ENCODE data around the gene DDX10.

GRCh38 chr11:108970221-108970991 is 305.5 kb downstream of the DDX10 start:
- no peak for TF ChIP-seq POLR2A (IDR thresholded peaks at IDR 0.05; ENCODE audit: low read length)
- TF ChIP-seq GATA1 (IDR thresholded peaks at IDR 0.05; ENCODE audit: low read depth, low read length), result no peak

All from erythroblast (primary cell).